K562 (cell line): ENCODE measurements around the gene ARHGEF17. TPM values are rescaled to one million over a fixed set of nuclear protein-coding genes. Genes with fewer than 3 reads are reported as not detected.

Experiments
- CAMTA2 ChIP-seq: fragments of 250-450 bp; sonication (Bioruptor Pico); conservative IDR thresholded peaks from 2 replicates; pipeline ENCODE4 v1.5.1; 2022
- CCNT2 ChIP-seq: IDR thresholded peaks from 2 replicates; pipeline ENCODE4 v1.6.1; 2011; ENCODE audit warnings: borderline replicate concordance, low read depth, mild to moderate bottlenecking, moderate library complexity, mixed read lengths, low read length; ENCODE audit not compliant: insufficient read length; ENCODE audit errors: extremely low read depth
- CLOCK ChIP-seq: fragments of 250-450 bp; sonication (Bioruptor Pico); IDR thresholded peaks from 2 replicates; pipeline ENCODE4 v1.4.0; 2020; ENCODE audit warnings: mild to moderate bottlenecking, moderate library complexity, borderline replicate concordance
- GABPB2 ChIP-seq: fragments of 250-450 bp; sonication (Bioruptor Pico); conservative IDR thresholded peaks from 2 replicates; pipeline ENCODE4 v1.5.1; 2021; ENCODE audit warnings: mild to moderate bottlenecking
- HMG20B ChIP-seq: fragments of 250-450 bp; sonication (Bioruptor Pico); IDR thresholded peaks from 2 replicates; pipeline ENCODE4 v1.5.0; 2021; ENCODE audit warnings: mild to moderate bottlenecking
- HNRNPUL1 ChIP-seq: fragments of 200-400 bp; formaldehyde crosslinking; IDR thresholded peaks from 2 replicates; pipeline ENCODE4 v1.6.1; 2017; ENCODE audit warnings: low read length
- JUN ChIP-seq, 2 experiments: sonication (generic) in 1 of 2; formaldehyde crosslinking in 1 of 2; IDR thresholded peaks; 2 replicates each; pipeline versions ENCODE4 v1.6.1 to v1.8.0; 2012 to 2022; ENCODE audit warnings: borderline replicate concordance in 2 of 2, mild to moderate bottlenecking in 2 of 2, improper control_type of control experiment in 1 of 2, low read depth in 1 of 2, low read length in 1 of 2, missing genetic modification reagents in 1 of 2
- KDM1A ChIP-seq, 2 experiments: fragments of 450-650 bp; IDR thresholded peaks; 2 replicates each; pipeline ENCODE4 v1.6.1; 2016; ENCODE audit warnings: mild to moderate bottlenecking in 2 of 2
- RCOR1 ChIP-seq, 2 experiments: IDR thresholded peaks; 2 replicates each; pipeline ENCODE4 v1.6.1; 2012; ENCODE audit warnings: low read depth in 2 of 2, low read length in 2 of 2, borderline replicate concordance in 1 of 2, improper control_type of control experiment in 1 of 2
- SMC3 ChIP-seq: conservative IDR thresholded peaks from 2 replicates; pipeline ENCODE4 v1.6.1; 2011; ENCODE audit warnings: low read depth, low read length, improper control_type of control experiment; ENCODE audit not compliant: insufficient read depth
- SRF ChIP-seq, 2 experiments: fragments of 250-450, 450-650 bp in 1 of 2; sonication (Bioruptor Pico) in 1 of 2; sonication (generic) in 1 of 2; formaldehyde crosslinking; IDR thresholded peaks; 2 replicates each; pipeline versions ENCODE4 v1.5.0 to v1.5.1; 2020 to 2022; ENCODE audit warnings: mild to moderate bottlenecking in 1 of 2, missing genetic modification reagents in 1 of 2
- WHSC1 ChIP-seq: IDR thresholded peaks from one replicate; pipeline ENCODE4 v1.6.1; 2012; ENCODE audit warnings: low read length, control low read depth, inconsistent platforms
- ZFP36 ChIP-seq: fragments of 150-350 bp; IDR thresholded peaks from 2 replicates; pipeline ENCODE4 v1.6.1; 2018; ENCODE audit warnings: low read length, low read depth; ENCODE audit not compliant: partially characterized antibody
- ZNF280B ChIP-seq: fragments of 250-450 bp; sonication (Bioruptor Pico); IDR thresholded peaks from 2 replicates; pipeline ENCODE4 v1.5.1; 2021; ENCODE audit warnings: mild to moderate bottlenecking
- ZSCAN32 ChIP-seq: fragments of 450-650 bp; formaldehyde crosslinking; IDR thresholded peaks from 2 replicates; pipeline ENCODE4 v1.4.0; 2020; ENCODE audit warnings: mild to moderate bottlenecking, moderate library complexity
- polyA plus RNA-seq, 8 experiments: library from polyadenylated mRNA; depleted of rRNA in 4 of 8; stranded (reverse) in 5 of 8; unstranded in 3 of 8; fragments of >200 nt; fragmentation: Nextera tagmentation in 2 of 8; fragmentation: Illumina TruSeq in 1 of 8; extraction: Ambion mirVana in 2 of 8; extraction: Trizol in 1 of 8; gene quantifications; 2 replicates each; pipeline versions ENCODE4 v1.2.1 to v1.2.3, GENCODE V29; 2011 to 2014; ENCODE audit warnings: inconsistent platforms in 1 of 8, missing spikeins in 1 of 8
- total RNA-seq, 7 experiments: library from RNA; depleted of rRNA in 6 of 7; stranded (reverse); fragments of >200 nt in 6 of 7; fragmentation: Illumina TruSeq in 2 of 7; extraction: Trizol in 2 of 7; gene quantifications; 2 replicates each; pipeline versions ENCODE4 v1.2.1 to v1.2.3, GENCODE V29; 2011 to 2021; ENCODE audit warnings: low replicate concordance in 1 of 7

ARHGEF17 gene
- total and polyA plus RNA-seq, 9 of the 15 experiments (the other 6 are each of a cell fraction or from before 2014, with no cell fraction given), result 0.04 to 0.68 (median 0.10) TPM; not detected in 2

GRCh38 chr11:73340164-73340563 lies 32.1 kb downstream of the ARHGEF17 start (continued):
- TF ChIP-seq HMG20B (CRISPR knock-in tag) (no peak), HNRNPUL1 (no peak), ZSCAN32 (CRISPR knock-in tag) (no peak), SMC3 (no peak), WHSC1 (no peak), SRF (CRISPR knock-in tag; IDR thresholded peaks at IDR 0.05) (no peak), ZFP36 (peak; percentile 99), JUN (IDR thresholded peaks at IDR 0.05; ENCODE audit: borderline replicate concordance, low read depth, low read length) (no peak), JUN (CRISPR knock-in tag; IDR thresholded peaks at IDR 0.05; ENCODE audit: borderline replicate concordance) (no peak), RCOR1 (IDR thresholded peaks at IDR 0.05; ENCODE audit: borderline replicate concordance in 1 of 2, low read depth in 2 of 2, low read length in 2 of 2) (0 out of 4 replicates have a peak, but pooled peaks of 1 of the 2 experiments have one; percentile 11), KDM1A (IDR thresholded peaks at IDR 0.05) (peak in 1 of 2 experiments; percentile 21; a peak in 1 of 4 replicates), ZNF280B (no peak), CCNT2 (no peak), CLOCK (no peak), CAMTA2 (no peak), GABPB2 (no peak)
